Panc1 (cell line): ENCODE results near the gene CHKB. TPM values are rescaled to one million over a fixed set of nuclear protein-coding genes. Genes with fewer than 3 reads are reported as not detected.

ENCODE experiments used
- ATAC-seq: fragments of 200-7000 bp; cut with Tn5 transposase; 2 replicates; pipeline ENCODE4 v1.9.1; 2020; ENCODE audit warnings: mild to moderate bottlenecking, moderate library complexity
- BruUV-seq: library from RNA; stranded (reverse); fragments of 400-500 nt; replicated peaks from 2 replicates; lab custom pipeline; 2021; lab: Mats Ljungman, UMichigan
- CTCF ChIA-PET: fragments of 300-600 bp; sonication (Branson Sonifier 250); formaldehyde crosslinking; loops from one replicate; lab custom pipeline; 2022; ENCODE audit warnings: antibody characterized with exemption; lab: Charles Lee
- POLR2A ChIA-PET: fragments of 300-600 bp; sonication (Branson Sonifier 250); formaldehyde crosslinking; loops from one replicate; lab custom pipeline; 2022; ENCODE audit warnings: antibody characterized with exemption; lab: Charles Lee
- DNase-seq: peaks from one replicate; pipeline ENCODE4 v3.0.0-alpha.2; 2010; ENCODE audit warnings: low read depth, low spot score
- H3K27ac ChIP-seq: 2 replicates; pipeline ENCODE4 v1.5.1; 2011; ENCODE audit warnings: mild to moderate bottlenecking, low read length, inconsistent platforms
- H3K27me3 ChIP-seq: fragments of 200-500 bp; sonication (Bioruptor generic); 2 replicates; pipeline ENCODE4 v1.6.0; 2014; ENCODE audit warnings: low read length, inconsistent platforms; ENCODE audit not compliant: control insufficient read depth, insufficient read depth
- H3K36me3 ChIP-seq: fragments of 200-500 bp; sonication (Bioruptor generic); 2 replicates; pipeline ENCODE4 v1.5.1; 2014; ENCODE audit warnings: inconsistent platforms, mild to moderate bottlenecking, low read length, moderate library complexity; ENCODE audit not compliant: control insufficient read depth, insufficient read depth
- H3K4me1 ChIP-seq: 2 replicates; pipeline ENCODE4 v1.5.1; 2011; ENCODE audit warnings: inconsistent platforms, mild to moderate bottlenecking, low read length, moderate library complexity; ENCODE audit not compliant: control insufficient read depth, insufficient read depth
- H3K4me3 ChIP-seq, 2 experiments: 2 replicates each; pipeline ENCODE4 v1.5.1; 2011 to 2012; ENCODE audit warnings: low read depth in 2 of 2, low read length in 2 of 2, mild to moderate bottlenecking in 2 of 2, inconsistent platforms in 1 of 2, moderate library complexity in 1 of 2
- H3K9me3 ChIP-seq: fragments of 200-500 bp; sonication (Bioruptor generic); 2 replicates; pipeline ENCODE4 v1.5.1; 2014; ENCODE audit warnings: low read depth, mild to moderate bottlenecking, inconsistent platforms, low read length, moderate library complexity; ENCODE audit not compliant: control insufficient read depth, insufficient read depth
- POLR2AphosphoS5 ChIP-seq: IDR thresholded peaks from 2 replicates; pipeline ENCODE4 v1.6.1; 2012; ENCODE audit warnings: mild to moderate bottlenecking, low read depth, low read length, moderate library complexity
- SIN3A ChIP-seq: IDR thresholded peaks from 2 replicates; pipeline ENCODE4 v1.6.1; 2012; ENCODE audit warnings: low read depth, mild to moderate bottlenecking, low read length, moderate library complexity, borderline replicate concordance; ENCODE audit not compliant: insufficient read depth
- TCF7L2 ChIP-seq: IDR thresholded peaks from 2 replicates; pipeline ENCODE4 v1.6.1; 2011; ENCODE audit warnings: mild to moderate bottlenecking, low read depth, low read length, inconsistent platforms
- in situ Hi-C: cut with HindIII; loops from 2 replicates; pipeline ENCODE4 v1.10.0; 2016; ENCODE audit warnings: low sequenced_read_pairs, low pct_unique_long_range_greater_than_20kb
- intact Hi-C: fragments of 100-400 bp; cut with micrococcal nuclease; formaldehyde crosslinking; loops from one replicate; pipeline ENCODE4 v1.10.0; 2022; ENCODE audit not compliant: unreplicated experiment
- total RNA-seq: library from RNA; stranded (reverse); gene quantifications from one replicate; pipeline ENCODE4 v1.2.1, GENCODE V29; 2021; ENCODE audit not compliant: unreplicated experiment
- TF ChIP-seq, protein P1 (sequence below): fragments of 450-650 bp; IDR thresholded peaks from 2 replicates; pipeline ENCODE4 v1.5.1; 2017; ENCODE audit warnings: mild to moderate bottlenecking
- TF ChIP-seq, protein P2 (sequence below), 2 experiments: IDR thresholded peaks; 2 replicates each; pipeline ENCODE4 v1.6.1; 2011 to 2012; ENCODE audit warnings: low read depth in 2 of 2, control low read depth in 1 of 2, low read length in 1 of 2, mild to moderate bottlenecking in 1 of 2, moderate library complexity in 1 of 2; ENCODE audit not compliant: insufficient read depth in 1 of 2

Gene CHKB
- total RNA-seq, 1 experiment from 2014 or later, result 43.5 TPM

DNA sequence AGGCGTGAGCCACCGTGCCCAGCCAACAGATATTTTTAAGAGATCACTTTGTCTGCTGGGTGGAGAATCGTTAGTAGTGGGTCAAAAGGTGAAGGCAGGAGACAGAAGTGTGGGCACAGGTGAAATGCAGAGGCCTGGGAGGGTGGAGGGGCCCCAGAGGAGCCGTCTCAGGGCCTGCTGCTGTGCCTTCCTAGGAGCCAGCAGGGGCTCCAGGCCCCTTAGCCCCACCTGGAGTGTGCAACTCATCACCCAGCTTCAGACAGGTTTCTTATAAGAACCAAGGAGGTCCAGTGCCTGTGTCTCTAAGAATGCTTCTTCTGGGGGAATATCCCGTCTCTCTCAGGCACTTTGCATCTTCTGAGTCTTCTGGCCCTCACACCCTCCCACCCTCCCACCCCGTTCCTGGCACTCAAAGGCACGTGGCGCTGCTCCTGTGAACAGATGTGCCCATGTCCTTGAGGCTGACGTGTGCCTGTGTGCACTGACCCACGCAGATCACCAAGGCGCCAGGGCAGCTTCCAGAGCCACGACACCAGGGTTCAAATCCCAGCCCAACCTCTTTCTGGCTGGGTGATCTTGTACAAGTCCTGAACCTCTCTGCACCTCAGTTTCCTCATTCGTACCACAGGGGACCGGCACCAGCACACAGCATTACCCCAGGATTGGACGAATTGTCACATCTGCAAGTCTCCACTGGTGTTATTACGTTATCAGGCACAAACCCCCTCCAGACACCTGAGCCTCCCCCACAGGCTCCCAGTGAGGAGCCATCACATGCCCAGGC is 41.9 kb upstream of the CHKB start:
- CTCF ChIA-PET, result no interaction called here
- ATAC-seq, result no peak

DNA sequence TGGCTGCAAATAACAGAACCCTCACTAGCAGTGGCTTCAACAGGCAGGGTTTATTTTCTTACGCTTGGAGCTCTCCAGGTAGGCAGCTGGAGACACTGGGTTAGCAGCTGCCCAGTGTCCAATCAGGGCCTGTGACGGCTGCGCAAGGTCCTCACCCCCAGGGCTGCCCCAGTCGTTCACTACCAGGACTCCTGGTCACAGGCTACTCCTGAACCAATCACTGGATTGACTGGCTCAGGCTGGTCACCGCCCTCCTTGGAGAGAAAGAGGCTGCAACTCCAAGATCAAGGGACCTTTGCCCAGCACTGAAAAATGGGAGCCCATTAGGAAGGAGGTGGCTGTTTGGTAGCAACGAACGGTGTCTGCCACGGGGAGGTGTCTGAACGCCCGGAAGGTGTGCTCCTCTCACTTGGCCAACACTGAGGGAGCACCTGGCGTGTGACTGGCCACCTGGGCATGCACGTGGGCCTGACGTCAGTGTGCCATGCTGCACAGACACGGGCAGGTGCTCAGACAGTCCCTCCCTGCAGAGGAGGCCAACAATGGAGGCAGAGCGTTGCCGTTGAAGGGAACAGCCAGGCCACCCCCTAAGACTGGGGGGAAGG is 40.2 kb upstream of the CHKB start:
- Histone ChIP-seq H3K9me3 (no peaks in the 10 kb centered on the region), H3K27ac (no peak overlapping the region), H3K36me3 (no peaks in the 10 kb centered on the region; the same call in 1 of the 2 replicates), H3K4me3 (no peak overlapping the region), H3K27me3 (no peaks in the 10 kb centered on the region), H3K4me1 (peaks cover 7% of the 10 kb centered on the region)
- in situ Hi-C loops (no loop called here), intact Hi-C loops (no loop called here)
- DNase-seq (no peak), ATAC-seq (peak; percentile 30; the same call in 1 of the 2 replicates)
- BruUV-seq, result no TSS peak
- ChIA-PET POLR2A (no interaction called here), CTCF (no interaction called here)
- no peak for TF ChIP-seq TCF7L2
- TF ChIP-seq, protein P1, sequence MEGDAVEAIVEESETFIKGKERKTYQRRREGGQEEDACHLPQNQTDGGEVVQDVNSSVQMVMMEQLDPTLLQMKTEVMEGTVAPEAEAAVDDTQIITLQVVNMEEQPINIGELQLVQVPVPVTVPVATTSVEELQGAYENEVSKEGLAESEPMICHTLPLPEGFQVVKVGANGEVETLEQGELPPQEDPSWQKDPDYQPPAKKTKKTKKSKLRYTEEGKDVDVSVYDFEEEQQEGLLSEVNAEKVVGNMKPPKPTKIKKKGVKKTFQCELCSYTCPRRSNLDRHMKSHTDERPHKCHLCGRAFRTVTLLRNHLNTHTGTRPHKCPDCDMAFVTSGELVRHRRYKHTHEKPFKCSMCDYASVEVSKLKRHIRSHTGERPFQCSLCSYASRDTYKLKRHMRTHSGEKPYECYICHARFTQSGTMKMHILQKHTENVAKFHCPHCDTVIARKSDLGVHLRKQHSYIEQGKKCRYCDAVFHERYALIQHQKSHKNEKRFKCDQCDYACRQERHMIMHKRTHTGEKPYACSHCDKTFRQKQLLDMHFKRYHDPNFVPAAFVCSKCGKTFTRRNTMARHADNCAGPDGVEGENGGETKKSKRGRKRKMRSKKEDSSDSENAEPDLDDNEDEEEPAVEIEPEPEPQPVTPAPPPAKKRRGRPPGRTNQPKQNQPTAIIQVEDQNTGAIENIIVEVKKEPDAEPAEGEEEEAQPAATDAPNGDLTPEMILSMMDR, result no peak
- no peak for TF ChIP-seq SIN3A
- TF ChIP-seq, protein P2, sequence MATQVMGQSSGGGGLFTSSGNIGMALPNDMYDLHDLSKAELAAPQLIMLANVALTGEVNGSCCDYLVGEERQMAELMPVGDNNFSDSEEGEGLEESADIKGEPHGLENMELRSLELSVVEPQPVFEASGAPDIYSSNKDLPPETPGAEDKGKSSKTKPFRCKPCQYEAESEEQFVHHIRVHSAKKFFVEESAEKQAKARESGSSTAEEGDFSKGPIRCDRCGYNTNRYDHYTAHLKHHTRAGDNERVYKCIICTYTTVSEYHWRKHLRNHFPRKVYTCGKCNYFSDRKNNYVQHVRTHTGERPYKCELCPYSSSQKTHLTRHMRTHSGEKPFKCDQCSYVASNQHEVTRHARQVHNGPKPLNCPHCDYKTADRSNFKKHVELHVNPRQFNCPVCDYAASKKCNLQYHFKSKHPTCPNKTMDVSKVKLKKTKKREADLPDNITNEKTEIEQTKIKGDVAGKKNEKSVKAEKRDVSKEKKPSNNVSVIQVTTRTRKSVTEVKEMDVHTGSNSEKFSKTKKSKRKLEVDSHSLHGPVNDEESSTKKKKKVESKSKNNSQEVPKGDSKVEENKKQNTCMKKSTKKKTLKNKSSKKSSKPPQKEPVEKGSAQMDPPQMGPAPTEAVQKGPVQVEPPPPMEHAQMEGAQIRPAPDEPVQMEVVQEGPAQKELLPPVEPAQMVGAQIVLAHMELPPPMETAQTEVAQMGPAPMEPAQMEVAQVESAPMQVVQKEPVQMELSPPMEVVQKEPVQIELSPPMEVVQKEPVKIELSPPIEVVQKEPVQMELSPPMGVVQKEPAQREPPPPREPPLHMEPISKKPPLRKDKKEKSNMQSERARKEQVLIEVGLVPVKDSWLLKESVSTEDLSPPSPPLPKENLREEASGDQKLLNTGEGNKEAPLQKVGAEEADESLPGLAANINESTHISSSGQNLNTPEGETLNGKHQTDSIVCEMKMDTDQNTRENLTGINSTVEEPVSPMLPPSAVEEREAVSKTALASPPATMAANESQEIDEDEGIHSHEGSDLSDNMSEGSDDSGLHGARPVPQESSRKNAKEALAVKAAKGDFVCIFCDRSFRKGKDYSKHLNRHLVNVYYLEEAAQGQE (IDR thresholded peaks at IDR 0.05; ENCODE audit: insufficient read depth in 1 of 2, low read depth in 2 of 2, low read length in 1 of 2), result no peak
- TF ChIP-seq POLR2AphosphoS5, result no peak

More for the DNA sequence above, 41.9 kb upstream of the CHKB start:
- TF ChIP-seq POLR2AphosphoS5, result no peak
- TF ChIP-seq TCF7L2, result no peak
- TF ChIP-seq SIN3A, result no peak
- TF ChIP-seq, protein P1, result no peak
- TF ChIP-seq, protein P2 (IDR thresholded peaks at IDR 0.05; ENCODE audit: insufficient read depth in 1 of 2, low read depth in 2 of 2, low read length in 1 of 2), result no peak
- DNase-seq, result no peak
- Histone ChIP-seq H3K9me3 (no peaks in the 10 kb centered on the region), H3K4me3 (no peak overlapping the region), H3K27me3 (no peaks in the 10 kb centered on the region), H3K4me1 (peaks cover 7% of the 10 kb centered on the region), H3K27ac (no peak overlapping the region), H3K36me3 (no peaks in the 10 kb centered on the region; the same call in 1 of the 2 replicates)
- intact Hi-C loops (no loop called here), in situ Hi-C loops (no loop called here)
- no TSS peak for BruUV-seq
- POLR2A ChIA-PET, result no interaction called here
